T-helper 9 cell (primary cell): ENCODE measurements around the gene C12orf54.
"Not testable (repeated sequence)": the region's sequence is repeated elsewhere in the genome, so short reads cannot be mapped to it uniquely, and the experiment has no call there.

Source experiments
- DNase-seq: peaks from one replicate; pipeline ENCODE4 v3.0.0-alpha.2; 2020

The C12orf54 gene

GRCh38 chr12:48510111-48510510, 27.8 kb downstream of the C12orf54 start:
- no peak for DNase-seq

GRCh38 chr12:48512855-48513254, 30.6 kb downstream of the C12orf54 start:
- no peak for DNase-seq

GRCh38 chr12:48514728-48515127, 32.4 kb downstream of the C12orf54 start:
- no peak for DNase-seq

- DNase-seq, result not testable (repeated sequence)
Measured at GRCh38 chr12:48520381-48520780, 38.1 kb downstream of the C12orf54 start.

- no peak for DNase-seq
Measured at GRCh38 chr12:48525332-48525731, 43.0 kb downstream of the C12orf54 start, which contains the start of gene OR8S1. Gene OR8S1, plus strand, starts transcription at chr12:48525632. Its CDS starts 0 bp downstream, at chr12:48525632.

GRCh38 chr12:48527891-48528670, 45.8 kb downstream of the C12orf54 start:
- no peak for DNase-seq

GRCh38 chr12:48532601-48533000, 50.3 kb downstream of the C12orf54 start:
- DNase-seq, result no peak

- DNase-seq, result no peak
Measured at GRCh38 chr12:48536602-48537001, 54.3 kb downstream of the C12orf54 start.

GRCh38 chr12:48542300-48542928, 60.1 kb downstream of the C12orf54 start:
- DNase-seq, result peak; percentile 13

GRCh38 chr12:48545833-48546469, 63.7 kb downstream of the C12orf54 start:
- DNase-seq, result no peak
